Transverse colon (tissue), 4 donors: ENCODE data around the gene UNC5B. TPM values are rescaled to one million over a fixed set of nuclear protein-coding genes. Genes with fewer than 3 reads are reported as not detected.

ENCODE experiments used
- DNase-seq: peaks from one replicate; pipeline ENCODE4 v3.0.0-alpha.2; 2019
- H3K27ac ChIP-seq, 4 donors: fragments of 200-600 bp; sonication (generic); 2 replicates each; pipeline ENCODE4 v1.5.1; 2016 to 2018; ENCODE audit warnings: inconsistent platforms in 4 of 4
- H3K27me3 ChIP-seq: fragments of 200-600 bp; sonication (generic); 2 replicates; pipeline ENCODE4 v1.5.1; 2017; ENCODE audit warnings: inconsistent platforms
- H3K36me3 ChIP-seq, 4 donors: fragments of 200-600 bp; sonication (generic); 2 replicates each; pipeline ENCODE4 v1.5.1; 2017 to 2019; ENCODE audit warnings: inconsistent platforms in 4 of 4
- H3K4me1 ChIP-seq, 4 donors: fragments of 200-600 bp; sonication (generic); 2 replicates each; pipeline ENCODE4 v1.5.1; 2017 to 2020; ENCODE audit warnings: inconsistent platforms in 4 of 4
- H3K4me3 ChIP-seq, 4 donors: fragments of 200-600 bp; sonication (generic); 1 replicate in 1 of 4; 2 replicates in 3 of 4; pipeline versions ENCODE4 v1.5.1 to v1.6.1; 2017 to 2019; ENCODE audit warnings: inconsistent platforms in 4 of 4
- H3K9me3 ChIP-seq, 2 donors: fragments of 200-600 bp; sonication (generic); 2 replicates each; pipeline ENCODE4 v1.5.1; 2017 to 2019; ENCODE audit warnings: inconsistent platforms in 2 of 2
- EP300 ChIP-seq: sonication (generic); formaldehyde crosslinking; IDR thresholded peaks from one replicate; pipeline ENCODE4 v1.6.1; 2017; ENCODE audit warnings: antibody characterized with exemption, low read depth
- POLR2A ChIP-seq: fragments of 450-650 bp; IDR thresholded peaks from one replicate; pipeline ENCODE4 v1.6.1; 2016; ENCODE audit warnings: antibody characterized with exemption, mild to moderate bottlenecking, moderate library complexity
- POLR2AphosphoS5 ChIP-seq, 3 donors: sonication (generic); formaldehyde crosslinking; IDR thresholded peaks; one replicate each; pipeline ENCODE4 v1.6.1; 2016; ENCODE audit warnings: antibody characterized with exemption in 3 of 3
- WGBS, 2 donors: methylation state at CpG; one replicate each; pipeline ENCODE4 v1.1.5; 2018; ENCODE audit warnings: low coverage in 1 of 2; 5-methylcytosine and 5-hydroxymethylcytosine counted together
- in situ Hi-C, 4 donors: fragments of 200-750 bp; cut with MboI; loops; one replicate each; pipeline versions ENCODE4 v1.15.0 to v1.15.1; 2017; ENCODE audit warnings: low sequenced_read_pairs in 3 of 4, low pct_ligation_motif_present in 1 of 4, low pct_unique_long_range_greater_than_20kb in 1 of 4
- intact Hi-C: fragments of 100-400 bp; cut with DNase I; formaldehyde crosslinking; loops from one replicate; pipeline ENCODE4 v1.15.1; 2023; ENCODE audit warnings: low total_unique reads
- total RNA-seq, 4 donors: library from RNA; depleted of rRNA; stranded (reverse); fragments of >200 nt; gene quantifications; one replicate each; pipeline ENCODE4 v1.1.0, GENCODE V29; 2016
- TF ChIP-seq, protein P1 (sequence below), 5 experiments: fragments of 200-600 bp in 3 of 5; fragments of 450-650 bp in 2 of 5; sonication (generic) in 3 of 5; IDR thresholded peaks; 1 replicate in 2 of 5; 2 replicates in 3 of 5; pipeline ENCODE4 v1.5.1; 2016 to 2017; ENCODE audit warnings: antibody characterized with exemption in 5 of 5, inconsistent platforms in 3 of 5, mild to moderate bottlenecking in 2 of 5, moderate library complexity in 1 of 5

Gene UNC5B
- total RNA-seq, 4 donors from 2014 or later = 12.3 to 74.1 (median 41.2) TPM

GRCh38 chr10:71187197-71187596 lies 25.2 kb upstream of the UNC5B start:
- Histone ChIP-seq H3K27ac (no peak overlapping the region), H3K4me1 (no peaks in the 10 kb centered on the region), H3K9me3 (no peaks in the 10 kb centered on the region), H3K4me3 (no peak overlapping the region), H3K36me3 (no peaks in the 10 kb centered on the region), H3K27me3 (peaks cover 4% of the 10 kb centered on the region)
- in situ Hi-C loops = loop anchor here in 1 of 4 donors (25.0 kb wide), 1 partner anchor 250 kb away; no protein-coding TSS in a partner anchor
- 83% methylated on average over 11 of the region's 11 CpGs; no CpG with 5 or more reads in 1 of the 2 donors for WGBS, 2 donors
- intact Hi-C loops = no loop called here
- TF ChIP-seq EP300 (no peak), POLR2AphosphoS5 (IDR thresholded peaks at IDR 0.05) (no peak), POLR2A (no peak)
- TF ChIP-seq, protein P1, sequence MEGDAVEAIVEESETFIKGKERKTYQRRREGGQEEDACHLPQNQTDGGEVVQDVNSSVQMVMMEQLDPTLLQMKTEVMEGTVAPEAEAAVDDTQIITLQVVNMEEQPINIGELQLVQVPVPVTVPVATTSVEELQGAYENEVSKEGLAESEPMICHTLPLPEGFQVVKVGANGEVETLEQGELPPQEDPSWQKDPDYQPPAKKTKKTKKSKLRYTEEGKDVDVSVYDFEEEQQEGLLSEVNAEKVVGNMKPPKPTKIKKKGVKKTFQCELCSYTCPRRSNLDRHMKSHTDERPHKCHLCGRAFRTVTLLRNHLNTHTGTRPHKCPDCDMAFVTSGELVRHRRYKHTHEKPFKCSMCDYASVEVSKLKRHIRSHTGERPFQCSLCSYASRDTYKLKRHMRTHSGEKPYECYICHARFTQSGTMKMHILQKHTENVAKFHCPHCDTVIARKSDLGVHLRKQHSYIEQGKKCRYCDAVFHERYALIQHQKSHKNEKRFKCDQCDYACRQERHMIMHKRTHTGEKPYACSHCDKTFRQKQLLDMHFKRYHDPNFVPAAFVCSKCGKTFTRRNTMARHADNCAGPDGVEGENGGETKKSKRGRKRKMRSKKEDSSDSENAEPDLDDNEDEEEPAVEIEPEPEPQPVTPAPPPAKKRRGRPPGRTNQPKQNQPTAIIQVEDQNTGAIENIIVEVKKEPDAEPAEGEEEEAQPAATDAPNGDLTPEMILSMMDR (IDR thresholded peaks at IDR 0.05) = no peak
- DNase-seq = no peak

GRCh38 chr10:71187600-71187999 lies 24.8 kb upstream of the UNC5B start:
- H3K9me3 ChIP-seq = no peaks in the 10 kb centered on the region
- no peak overlapping the region for H3K27ac ChIP-seq
- intact Hi-C loops (no loop called here), in situ Hi-C loops (loop anchor here in 1 of 4 donors (25.0 kb wide), 1 partner anchor 250 kb away; no protein-coding TSS in a partner anchor)
- H3K27me3 ChIP-seq = peaks cover 4% of the 10 kb centered on the region
- WGBS, 2 donors = 45 to 47% methylated on average over 3 of the region's 3 CpGs
- TF ChIP-seq POLR2A = no peak
- TF ChIP-seq, protein P1 (IDR thresholded peaks at IDR 0.05) = no peak
- TF ChIP-seq POLR2AphosphoS5 (IDR thresholded peaks at IDR 0.05) = no peak
- TF ChIP-seq EP300 = no peak
- no peak overlapping the region for H3K4me3 ChIP-seq
- H3K4me1 ChIP-seq = no peaks in the 10 kb centered on the region
- DNase-seq = no peak
- H3K36me3 ChIP-seq = no peaks in the 10 kb centered on the region

DNA sequence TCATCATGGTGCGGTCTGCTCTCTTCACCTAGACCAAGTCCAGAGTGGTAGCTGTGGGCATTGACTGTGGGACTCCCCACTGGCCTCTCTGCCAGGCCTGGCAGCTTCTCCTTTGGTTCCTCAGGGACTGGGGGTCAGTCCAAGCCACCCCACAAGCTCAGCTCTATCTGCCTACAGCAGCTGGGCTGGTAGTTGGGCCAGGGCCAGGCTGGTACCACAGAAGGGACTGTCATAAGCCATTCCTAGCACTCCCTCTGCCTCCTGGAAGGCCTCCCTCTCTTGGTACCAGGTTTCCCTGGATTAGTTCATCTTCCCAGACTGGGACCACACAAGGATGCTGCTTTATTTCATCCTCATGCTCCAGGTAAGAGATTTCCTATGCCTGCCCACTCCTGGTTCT lies 24.2 kb upstream of the UNC5B start:
- H3K9me3 ChIP-seq = no peaks in the 10 kb centered on the region
- TF ChIP-seq, protein P1 (IDR thresholded peaks at IDR 0.05) = no peak
- no peak for TF ChIP-seq POLR2AphosphoS5 (IDR thresholded peaks at IDR 0.05)
- TF ChIP-seq POLR2A = no peak
- no peak for TF ChIP-seq EP300
- in situ Hi-C loops (loop anchor here in 1 of 4 donors (25.0 kb wide), 1 partner anchor 251 kb away; no protein-coding TSS in a partner anchor), intact Hi-C loops (no loop called here)
- DNase-seq = no peak
- 94% methylated on average over 1 of the region's 1 CpG; no CpG with 5 or more reads in 1 of the 2 donors for WGBS, 2 donors
- no peaks in the 10 kb centered on the region for H3K4me1 ChIP-seq
- no peaks in the 10 kb centered on the region for H3K36me3 ChIP-seq
- H3K27ac ChIP-seq = no peak overlapping the region
- H3K27me3 ChIP-seq = peaks cover 4% of the 10 kb centered on the region
- H3K4me3 ChIP-seq = no peak overlapping the region

DNA sequence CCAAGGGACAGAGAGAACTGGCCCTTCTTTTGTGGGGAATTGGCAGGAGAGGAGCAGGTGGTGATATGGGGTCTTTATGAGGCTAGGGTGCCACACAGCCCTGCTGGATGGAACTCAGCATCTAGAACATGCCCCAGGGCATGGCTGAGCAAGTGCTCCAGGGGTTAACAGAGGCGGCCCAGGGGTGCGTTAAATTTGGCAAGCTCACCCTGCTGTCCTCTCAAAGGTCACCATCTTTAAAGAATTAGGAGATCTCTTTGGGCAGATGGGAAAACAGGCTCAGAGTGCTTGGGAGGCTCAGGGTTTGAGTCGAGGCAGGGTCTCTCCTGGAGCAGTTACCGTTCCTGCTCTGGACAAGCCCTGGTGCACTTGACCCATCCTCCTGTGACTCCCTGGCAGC lies 21.4 kb upstream of the UNC5B start:
- Histone ChIP-seq H3K36me3 (no peaks in the 10 kb centered on the region), H3K4me1 (no peaks in the 10 kb centered on the region), H3K27ac (no peak overlapping the region), H3K27me3 (peaks cover 4% of the 10 kb centered on the region), H3K4me3 (no peak overlapping the region), H3K9me3 (no peaks in the 10 kb centered on the region)
- in situ Hi-C loops = loop anchor here in 1 of 4 donors (25.0 kb wide), 1 partner anchor 254 kb away; no protein-coding TSS in a partner anchor
- TF ChIP-seq, protein P1 (IDR thresholded peaks at IDR 0.05) = no peak
- no peak for TF ChIP-seq POLR2AphosphoS5 (IDR thresholded peaks at IDR 0.05)
- TF ChIP-seq POLR2A = no peak
- no peak for TF ChIP-seq EP300
- intact Hi-C loops = no loop called here
- no peak for DNase-seq
- WGBS, 2 donors = 68% methylated on average over 4 of the region's 4 CpGs; no CpG with 5 or more reads in 1 of the 2 donors
